Stimulated activated CD4-positive, alpha-beta T cell treated with anti-CD3 and anti-CD28 coated beads, Interleukin-2, amount 100 ng/mL, for 24 hours (primary cell): ENCODE data around the gene TENM4.
"Not testable (repeated sequence)": the region's sequence is repeated elsewhere in the genome, so short reads cannot be mapped to it uniquely, and the experiment has no call there.

Source experiments
- DNase-seq, 2 donors: peaks; one replicate each; pipeline ENCODE4 v3.0.0-alpha.2; 2020

TENM4 gene

DNA sequence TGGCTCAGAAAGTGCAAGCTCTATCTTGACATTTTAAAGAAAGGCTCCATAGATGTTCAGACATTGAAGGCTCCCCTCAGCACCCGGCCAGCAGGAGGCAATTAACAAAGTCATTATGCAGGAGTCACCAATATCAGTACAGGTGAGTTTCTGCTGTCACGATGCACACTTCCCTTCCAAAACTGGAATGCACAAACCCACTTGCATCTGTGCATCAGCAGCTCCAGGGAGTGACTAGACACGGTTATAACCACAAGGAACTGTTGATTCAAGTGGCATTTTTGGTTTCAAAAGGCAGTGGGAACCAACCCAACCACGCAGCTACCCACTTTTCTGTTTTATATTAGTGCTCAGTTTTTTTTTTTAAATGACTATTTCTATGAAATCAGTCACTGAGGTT lies 572.3 kb downstream of the TENM4 start:
- DNase-seq: no peak

DNA sequence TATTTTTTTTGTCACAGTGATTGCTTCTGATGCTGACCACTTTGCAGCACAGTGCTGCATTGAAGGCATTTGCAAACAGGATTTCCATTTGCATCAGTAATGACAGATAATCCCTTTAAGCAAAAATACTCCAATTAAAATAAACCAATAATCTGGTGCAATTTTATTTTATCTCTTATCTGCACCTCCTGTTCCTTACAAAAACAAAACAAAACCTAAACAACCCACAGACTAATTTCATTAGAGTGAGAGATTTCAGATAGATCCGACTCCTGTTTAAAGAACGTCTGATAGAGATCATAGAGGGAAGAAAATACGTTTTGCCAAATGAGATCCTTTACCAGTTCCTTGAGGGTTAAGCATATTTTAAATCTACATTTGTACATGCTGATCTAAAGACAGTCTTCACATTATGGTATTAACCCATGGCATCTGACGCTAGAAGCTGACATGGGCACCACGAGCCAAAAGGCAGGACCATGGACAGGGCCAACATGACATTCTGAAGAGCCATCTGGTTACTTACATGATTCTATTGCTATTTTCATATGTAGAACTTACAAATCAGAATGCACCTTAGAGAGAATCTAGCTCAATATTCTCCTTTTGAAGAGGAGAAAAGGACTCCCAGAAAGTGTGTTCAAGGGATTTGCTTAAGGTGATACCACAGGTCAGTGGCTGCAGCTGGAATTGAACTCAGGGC lies 580.0 kb downstream of the TENM4 start:
- peak in 1 of 2 donors; percentile 5 for DNase-seq

DNA sequence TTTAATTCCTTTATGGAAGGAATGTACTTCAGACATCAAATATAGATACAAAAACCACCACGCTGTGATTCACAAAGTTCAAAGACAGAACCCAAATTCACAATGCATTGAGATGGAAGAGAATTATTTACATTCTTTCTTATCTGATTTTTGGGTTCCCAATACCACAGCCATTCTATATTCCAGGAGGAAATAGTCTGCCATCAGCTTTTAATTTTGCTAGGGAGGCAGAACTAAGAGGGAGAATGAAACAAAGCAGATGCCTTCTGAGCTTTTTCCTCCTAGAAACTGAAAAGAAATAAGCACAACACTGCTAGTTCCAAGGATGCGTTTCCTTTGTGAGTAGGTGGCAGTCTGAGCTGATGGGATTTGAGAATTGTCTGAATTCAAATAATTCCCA lies 583.1 kb downstream of the TENM4 start:
- DNase-seq: no peak

DNA sequence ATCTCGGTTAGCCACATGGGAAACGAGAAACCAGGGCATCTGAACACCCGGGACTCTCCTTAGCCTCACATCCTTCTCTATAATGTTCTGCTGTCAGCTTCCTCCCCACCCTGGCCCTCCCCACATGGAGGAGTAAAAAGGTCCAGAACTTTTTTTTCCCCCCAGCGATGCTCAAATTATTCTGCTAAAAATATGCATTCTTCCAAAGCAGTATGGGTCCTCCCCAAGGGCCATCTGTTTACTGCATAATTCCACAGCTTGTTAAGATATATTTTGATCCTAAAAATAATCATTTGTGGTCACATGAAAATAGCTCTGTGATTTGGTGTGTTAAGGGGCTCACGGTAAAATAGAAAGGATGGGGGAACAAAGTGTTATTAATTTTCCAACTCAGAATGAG lies 584.6 kb downstream of the TENM4 start:
- no peak for DNase-seq

DNA sequence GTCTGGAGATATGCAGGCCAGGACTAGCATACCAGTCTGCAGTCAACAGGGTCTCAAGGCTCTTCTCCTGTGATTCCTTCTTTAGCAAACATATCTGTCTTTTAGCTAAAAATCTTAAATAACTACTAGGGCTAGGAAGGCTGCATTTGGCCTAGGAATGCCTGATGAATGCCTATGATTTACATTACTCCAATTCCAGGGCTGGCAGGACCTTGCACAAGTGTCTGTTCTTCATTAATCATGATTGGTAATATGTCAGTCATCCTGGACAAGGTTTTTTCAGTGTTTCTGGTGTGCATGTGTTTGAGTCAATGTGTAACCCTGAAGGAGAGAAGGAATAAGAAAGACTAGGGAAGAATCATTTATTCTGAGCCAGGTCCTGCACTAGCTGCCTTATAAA lies 585.7 kb downstream of the TENM4 start:
- no peak for DNase-seq

- no peak for DNase-seq
Measured at GRCh38 chr11:78853521-78853920, 587.3 kb downstream of the TENM4 start.

DNA sequence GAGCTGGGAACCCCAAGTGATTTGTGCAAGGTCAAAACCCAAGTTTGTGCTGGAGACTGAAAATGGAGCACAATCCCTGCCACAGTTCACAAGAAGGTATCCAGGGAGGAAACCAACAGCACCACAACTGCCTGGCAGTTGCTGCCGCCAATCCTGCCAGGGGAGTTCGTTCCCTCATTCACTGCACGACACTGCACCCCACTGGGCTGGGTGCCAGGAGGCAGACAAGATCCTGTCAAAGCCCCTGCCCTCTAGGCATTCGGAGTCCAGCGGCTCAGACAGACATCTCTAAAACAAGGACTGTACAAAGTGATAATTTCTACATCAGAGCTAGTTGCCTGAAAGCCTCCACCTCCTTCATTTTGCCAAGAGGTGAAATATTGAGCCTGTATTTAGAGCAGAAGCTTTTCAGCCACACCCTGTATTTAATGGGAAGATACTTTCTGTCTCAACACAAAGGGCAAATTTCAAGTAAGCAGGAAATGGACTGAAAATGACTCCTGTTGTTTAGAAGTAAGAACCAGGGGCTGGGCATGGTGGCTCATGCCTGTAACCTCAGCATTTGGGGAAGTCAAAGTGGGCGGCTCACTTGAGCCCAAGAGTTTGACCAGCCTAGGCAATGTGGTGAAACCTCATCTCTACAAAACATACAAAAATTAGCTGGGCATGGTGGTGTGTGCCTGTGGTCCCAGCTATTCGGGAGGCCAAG lies 588.8 kb downstream of the TENM4 start:
- no peak for DNase-seq

- no peak for DNase-seq
Measured at GRCh38 chr11:78850078-78850477, 590.8 kb downstream of the TENM4 start.

GRCh38 chr11:78846269-78846668 lies 594.6 kb downstream of the TENM4 start:
- no peak for DNase-seq

DNA sequence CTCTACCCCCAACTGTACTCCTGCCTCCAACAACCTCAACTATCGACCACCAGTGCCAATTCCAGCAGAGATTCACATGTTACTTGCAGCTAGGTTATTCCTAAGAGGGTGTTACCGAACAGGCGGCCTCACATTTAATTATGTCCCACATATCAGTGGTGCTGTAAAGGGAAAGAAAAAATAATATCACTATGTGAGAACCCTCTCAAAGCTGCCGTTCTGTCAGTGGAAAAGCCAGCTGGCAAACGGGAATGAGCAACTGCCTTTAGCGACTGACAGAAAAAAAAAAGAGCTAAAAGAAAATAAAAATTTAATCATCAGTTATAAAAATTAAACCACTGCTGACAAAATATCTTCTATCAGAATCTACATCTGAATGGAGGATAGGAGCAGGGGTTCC lies 595.3 kb downstream of the TENM4 start:
- DNase-seq: no peak

- no peak for DNase-seq
Measured at GRCh38 chr11:78841456-78842060, 599.3 kb downstream of the TENM4 start.

GRCh38 chr11:78840623-78841022 lies 600.2 kb downstream of the TENM4 start:
- no peak for DNase-seq

DNA sequence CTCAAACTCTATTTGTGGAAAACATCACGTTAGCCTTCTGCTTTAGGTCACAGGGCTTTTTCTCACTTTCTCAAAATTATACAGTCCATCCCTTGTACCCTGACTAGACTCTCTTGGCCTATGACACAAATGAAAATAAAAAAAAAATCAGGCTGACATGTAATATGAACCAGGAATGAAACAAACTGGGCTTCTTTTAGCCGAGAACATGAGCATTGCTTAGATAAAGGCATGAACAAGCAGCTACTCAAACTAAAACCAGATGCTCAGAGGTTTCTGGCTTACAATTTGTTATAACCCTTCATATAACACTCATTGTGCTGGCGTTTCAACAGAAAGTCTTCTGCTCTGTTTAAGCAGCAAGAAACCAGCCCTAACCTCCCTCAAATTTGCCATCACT lies 600.6 kb downstream of the TENM4 start:
- DNase-seq: no peak

DNA sequence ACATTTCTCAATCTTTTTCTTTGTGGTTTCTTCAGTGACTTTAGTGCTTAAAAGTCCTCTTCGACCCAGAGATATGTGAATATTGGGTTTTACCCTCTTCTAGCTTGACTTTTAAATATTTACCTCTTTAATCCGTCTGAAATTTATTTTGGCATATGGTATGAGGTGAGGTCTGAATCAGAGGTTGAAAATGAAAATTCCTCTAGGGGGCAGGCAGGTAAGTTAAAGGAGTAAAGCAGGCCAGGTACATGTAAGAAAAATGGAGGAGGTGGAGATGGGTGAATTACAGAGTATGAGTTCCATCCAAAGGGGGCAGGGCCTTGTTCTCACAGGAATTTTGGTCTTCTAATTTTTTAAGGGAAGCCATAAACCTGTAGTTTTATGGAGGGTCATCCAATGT lies 602.4 kb downstream of the TENM4 start:
- DNase-seq: no peak

DNA sequence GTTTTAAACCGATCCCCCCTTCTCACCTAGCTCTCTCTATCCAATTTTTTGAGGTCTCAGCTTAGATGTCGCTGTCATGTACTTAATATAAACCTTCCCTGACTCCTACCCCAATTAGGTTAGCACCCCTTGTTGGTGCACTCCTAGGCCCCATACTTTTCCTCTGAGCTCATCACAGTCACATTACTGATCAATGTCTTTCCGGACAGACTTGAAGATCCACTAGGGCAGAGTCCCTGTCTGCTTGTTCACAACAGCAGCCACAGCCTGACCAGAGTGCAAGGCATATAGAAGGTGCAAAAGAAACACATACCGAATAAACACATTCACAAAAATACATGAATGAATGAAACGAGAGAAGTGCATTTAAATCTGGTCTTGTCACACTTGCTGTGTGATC lies 605.2 kb downstream of the TENM4 start:
- no peak for DNase-seq

DNA sequence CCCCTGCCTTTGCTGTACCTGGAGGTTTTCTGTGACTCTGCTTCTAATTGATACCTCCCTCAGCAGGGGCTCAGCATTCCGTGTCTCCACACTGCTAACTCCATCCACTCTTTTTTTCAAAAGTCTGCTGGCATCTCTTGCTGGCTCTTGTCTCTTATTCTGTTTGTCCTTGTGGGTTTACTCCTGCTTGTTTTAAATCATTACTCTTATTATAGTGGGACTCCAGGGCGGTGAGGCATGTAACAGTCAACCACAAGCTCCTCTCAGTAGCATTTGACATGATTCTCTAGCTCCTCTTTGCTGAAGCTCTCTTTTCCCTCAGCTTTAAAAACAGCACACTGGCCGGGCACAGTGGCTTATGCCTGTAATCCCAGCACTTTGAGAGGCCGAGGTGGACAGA lies 605.9 kb downstream of the TENM4 start:
- no peak for DNase-seq

DNA sequence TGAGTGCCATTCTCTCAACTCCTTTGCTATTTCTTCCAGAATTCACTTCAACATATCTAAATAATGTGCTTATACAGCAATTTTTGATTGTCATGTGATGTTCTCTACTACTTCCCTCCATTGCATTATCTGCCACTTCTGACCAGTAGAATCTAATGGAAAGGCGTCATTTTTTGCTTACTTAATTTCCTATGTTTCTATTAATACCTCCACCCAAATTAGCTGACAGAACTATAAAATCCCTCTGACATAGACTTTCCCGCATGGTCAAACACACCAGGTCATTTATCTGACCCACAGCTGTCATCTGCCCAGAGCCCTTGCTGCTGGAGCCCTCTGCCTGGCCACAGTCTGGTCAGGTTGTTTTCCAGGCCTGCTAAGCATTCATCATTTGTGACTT lies 607.6 kb downstream of the TENM4 start:
- no peak for DNase-seq

GRCh38 chr11:78832226-78832947 lies 608.4 kb downstream of the TENM4 start:
- DNase-seq: no peak

GRCh38 chr11:78831571-78831970 lies 609.3 kb downstream of the TENM4 start:
- DNase-seq: no peak

DNA sequence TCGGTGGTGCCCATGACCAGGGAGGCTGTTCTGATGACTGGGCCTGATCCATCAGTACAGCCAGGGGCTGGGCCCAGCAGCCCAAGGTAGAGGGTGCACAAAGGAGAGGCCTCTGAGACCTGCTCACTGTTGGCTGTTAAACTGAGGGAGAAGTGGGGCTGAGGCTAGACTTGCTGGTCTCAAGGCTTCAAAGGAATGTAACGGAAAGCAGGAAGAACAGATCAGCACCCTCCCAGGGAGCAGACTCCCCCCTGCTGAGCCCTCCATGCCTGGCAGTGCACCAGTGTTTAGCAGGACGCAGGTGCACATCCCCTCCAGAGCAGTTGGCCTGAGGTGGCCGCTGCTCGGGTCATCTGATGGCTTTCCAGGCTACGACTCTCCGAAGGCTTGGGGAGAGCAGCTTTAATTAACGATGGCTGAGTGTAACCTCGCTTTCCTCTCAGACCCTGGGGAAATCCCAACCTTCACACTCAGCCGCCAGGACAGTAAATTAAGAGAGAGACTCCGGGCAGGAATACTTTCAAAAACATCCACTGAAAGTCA lies 610.5 kb downstream of the TENM4 start:
- no peak for DNase-seq

DNA sequence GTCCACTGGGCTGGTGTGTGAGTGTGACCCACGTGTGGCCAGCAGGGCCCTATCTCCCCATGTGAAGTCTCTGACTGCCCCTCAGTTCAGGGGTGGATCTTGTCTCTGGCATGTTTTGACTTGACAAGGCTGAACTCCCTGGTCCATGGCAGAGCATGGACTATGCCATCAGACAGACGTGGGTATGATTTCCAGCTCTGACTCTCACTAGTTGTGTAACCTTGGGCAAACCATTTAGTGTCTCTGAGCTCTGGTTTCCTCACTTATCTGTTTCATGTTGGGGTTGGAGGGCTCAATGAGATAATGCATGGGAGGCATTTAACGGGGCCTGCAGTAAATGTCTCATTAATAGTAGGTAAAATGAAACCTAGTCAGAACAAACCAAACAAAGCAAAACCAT lies 611.7 kb downstream of the TENM4 start:
- DNase-seq: no peak

DNA sequence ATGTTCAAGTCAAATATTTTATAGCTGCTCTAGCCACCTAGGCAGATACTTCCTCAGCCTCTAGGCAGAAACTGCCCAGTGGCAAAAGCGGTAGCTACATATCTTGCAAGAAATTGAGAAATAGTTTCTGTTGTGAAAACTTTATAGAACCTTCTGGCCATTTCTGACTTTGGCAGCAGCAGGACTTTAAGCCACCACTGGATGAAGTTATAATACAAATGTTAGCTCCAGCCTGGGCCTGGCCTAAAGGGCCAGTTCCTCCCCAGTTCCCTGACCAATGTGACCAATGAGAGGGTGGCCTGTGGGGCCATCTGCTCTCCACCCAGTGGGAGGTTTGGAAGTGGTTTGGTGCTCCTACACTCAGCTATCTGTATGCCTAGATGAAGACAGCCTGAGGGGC lies 612.2 kb downstream of the TENM4 start:
- no peak for DNase-seq

DNA sequence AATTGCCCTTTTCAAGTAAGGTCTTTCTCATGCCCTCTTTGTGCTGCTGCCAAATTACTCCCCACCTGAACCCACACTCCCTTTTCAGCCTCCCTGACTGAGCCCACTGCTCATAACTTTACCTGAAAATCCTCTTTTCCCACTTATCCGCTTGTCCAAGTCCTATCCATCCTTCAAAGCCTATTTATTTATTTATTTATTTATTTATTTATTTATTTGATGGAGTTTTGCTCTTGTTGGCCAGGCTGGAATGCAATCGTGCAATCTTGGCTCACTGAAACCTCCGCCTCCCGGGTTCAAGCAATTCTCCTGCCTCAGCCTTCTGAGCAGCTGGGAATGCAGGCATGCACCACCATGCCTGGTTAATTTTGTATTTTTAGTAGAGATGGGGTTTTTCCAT lies 613.5 kb downstream of the TENM4 start:
- not testable (repeated sequence) for DNase-seq
